Superior temporal gyrus (tissue), 1 donor: Measurements from ENCODE around the gene ETV6.
"Not testable (repeated sequence)": the region's sequence is repeated elsewhere in the genome, so short reads cannot be mapped to it uniquely, and the experiment has no call there.

Experiments used
- DNase-seq: peaks from one replicate; pipeline ENCODE4 v3.0.0-alpha.2; 2016; ENCODE audit errors: extremely low spot score

Gene ETV6

GRCh38 chr12:11884706-11885105 lies 235.2 kb downstream of the ETV6 start:
- DNase-seq, result no peak

- DNase-seq, result no peak
Observed at GRCh38 chr12:11885261-11886038, 236.0 kb downstream of the ETV6 start.

GRCh38 chr12:11886339-11886738 lies 236.9 kb downstream of the ETV6 start:
- DNase-seq, result no peak

- no peak for DNase-seq
Observed at GRCh38 chr12:11888029-11888428, 238.6 kb downstream of the ETV6 start.

GRCh38 chr12:11891346-11891745 lies 241.9 kb downstream of the ETV6 start:
- DNase-seq, result no peak

- no peak for DNase-seq
Observed at GRCh38 chr12:11891754-11892386, 242.4 kb downstream of the ETV6 start.

- no peak for DNase-seq
Observed at GRCh38 chr12:11893998-11894397, 244.5 kb downstream of the ETV6 start.

- no peak for DNase-seq
Observed at GRCh38 chr12:11894890-11895289, 245.4 kb downstream of the ETV6 start.

GRCh38 chr12:11895421-11896078 lies 246.1 kb downstream of the ETV6 start:
- no peak for DNase-seq

- DNase-seq, result no peak
Observed at GRCh38 chr12:11896417-11896929, 247.0 kb downstream of the ETV6 start.

GRCh38 chr12:11897923-11898322 lies 248.4 kb downstream of the ETV6 start:
- DNase-seq, result no peak

GRCh38 chr12:11901701-11902524 lies 252.4 kb downstream of the ETV6 start:
- no peak for DNase-seq

GRCh38 chr12:11902525-11902875 lies 253.0 kb downstream of the ETV6 start:
- DNase-seq, result no peak

- no peak for DNase-seq
Observed at GRCh38 chr12:11904124-11904523, 254.7 kb downstream of the ETV6 start.

- no peak for DNase-seq
Observed at GRCh38 chr12:11905534-11905933, 256.1 kb downstream of the ETV6 start.

- DNase-seq, result no peak
Observed at GRCh38 chr12:11906286-11906935, 256.9 kb downstream of the ETV6 start.

- no peak for DNase-seq
Observed at GRCh38 chr12:11907625-11908024, 258.2 kb downstream of the ETV6 start.

- DNase-seq, result not testable (repeated sequence)
Observed at GRCh38 chr12:11909406-11909805, 259.9 kb downstream of the ETV6 start.

- no peak for DNase-seq
Observed at GRCh38 chr12:11916113-11916512, 266.6 kb downstream of the ETV6 start.

GRCh38 chr12:11916771-11917170 lies 267.3 kb downstream of the ETV6 start:
- no peak for DNase-seq

GRCh38 chr12:11917501-11917900 lies 268.0 kb downstream of the ETV6 start:
- DNase-seq, result no peak
